Astrocyte of the hippocampus (primary cell): ENCODE results near the gene EIF2A.
"Not testable (repeated sequence)": the region's sequence is repeated elsewhere in the genome, so short reads cannot be mapped to it uniquely, and the experiment has no call there.

Experiments
- DNase-seq: peaks from one replicate; pipeline ENCODE4 v3.0.0; 2011; ENCODE audit warnings: low read depth, low spot score

Gene EIF2A

GRCh38 chr3:150602426-150603152, 56.0 kb downstream of the EIF2A start:
- DNase-seq = no peak

GRCh38 chr3:150603153-150603979, 56.8 kb downstream of the EIF2A start, which contains the start of gene SELENOT:
Gene SELENOT, plus strand, starts transcription at chr3:150603321. Its CDS starts 42 bp downstream, at chr3:150603363.
- peak; percentile 99 for DNase-seq

- DNase-seq = no peak
Measured at GRCh38 chr3:150603980-150604319, 57.4 kb downstream of the EIF2A start.

GRCh38 chr3:150605998-150606641, 59.5 kb downstream of the EIF2A start:
- DNase-seq = no peak

- DNase-seq = no peak
Measured at GRCh38 chr3:150607267-150608065, 60.9 kb downstream of the EIF2A start.

- DNase-seq = no peak
Measured at GRCh38 chr3:150609988-150610387, 63.4 kb downstream of the EIF2A start.

GRCh38 chr3:150610785-150611184, 64.2 kb downstream of the EIF2A start:
- no peak for DNase-seq

- DNase-seq = no peak
Measured at GRCh38 chr3:150611666-150612065, 65.1 kb downstream of the EIF2A start.

GRCh38 chr3:150612494-150612893, 65.9 kb downstream of the EIF2A start:
- DNase-seq = no peak

GRCh38 chr3:150613034-150613433, 66.4 kb downstream of the EIF2A start:
- no peak for DNase-seq

GRCh38 chr3:150613709-150614480, 67.3 kb downstream of the EIF2A start:
- DNase-seq = no peak

- no peak for DNase-seq
Measured at GRCh38 chr3:150620002-150620689, 73.6 kb downstream of the EIF2A start.

GRCh38 chr3:150622955-150623354, 76.4 kb downstream of the EIF2A start:
- DNase-seq = not testable (repeated sequence)

GRCh38 chr3:150623945-150624344, 77.4 kb downstream of the EIF2A start:
- DNase-seq = no peak

- no peak for DNase-seq
Measured at GRCh38 chr3:150626148-150626930, 79.8 kb downstream of the EIF2A start.

GRCh38 chr3:150627557-150627956, 81.0 kb downstream of the EIF2A start:
- DNase-seq = no peak

- no peak for DNase-seq
Measured at GRCh38 chr3:150631515-150632221, 85.1 kb downstream of the EIF2A start.

GRCh38 chr3:150635076-150635475, 88.5 kb downstream of the EIF2A start:
- DNase-seq = peak; percentile 20

GRCh38 chr3:150635526-150635925, 88.9 kb downstream of the EIF2A start:
- peak; percentile 59 for DNase-seq
